A549 (cell line): ENCODE measurements around the gene ISG15. TPM values are rescaled to one million over a fixed set of nuclear protein-coding genes. Genes with fewer than 3 reads are reported as not detected.

Experiments used
- ATAC-seq, 2 experiments: fragments of 200-7000 bp in 1 of 2; fragments of >200 bp in 1 of 2; cut with Nextera tagmentation in 1 of 2; cut with Tn5 transposase in 1 of 2; 3 replicates each; pipeline versions ENCODE4 v1.8.0 to v1.9.1; 2018 to 2020; ENCODE audit warnings: mild to moderate bottlenecking in 1 of 2, moderate library complexity in 1 of 2
- CTCF ChIA-PET: fragments of 300-600 bp; sonication (Branson Sonifier 250); formaldehyde crosslinking; extraction: SDS; loops from one replicate; lab custom pipeline; 2021; ENCODE audit warnings: antibody characterized with exemption, inconsistent platforms; lab: Yijun Ruan, JAX
- POLR2A ChIA-PET: fragments of 350-600 bp; formaldehyde crosslinking; extraction: SDS; loops from one replicate; lab custom pipeline; 2021; ENCODE audit warnings: antibody characterized with exemption, inconsistent platforms; lab: Yijun Ruan, JAX
- DNase-seq, 2 experiments: peaks; one replicate each; pipeline versions ENCODE4 v3.0.0 to v3.0.0-alpha.2; 2011 to 2016; ENCODE audit warnings: low read depth in 1 of 2, low spot score in 1 of 2
- FAIRE-seq: peaks from 2 replicates; lab custom pipeline; 2011; peaks lifted over from hg19 to GRCh38; lab: Jason Lieb, UNC
- H3K27ac ChIP-seq, 2 experiments: fragments of >200 bp; sonication (Bioruptor Twin); formaldehyde crosslinking; 3 replicates each; pipeline ENCODE4 v1.5.1; 2016 to 2017
- H3K4me1 ChIP-seq: fragments of >200 bp; sonication (Bioruptor Twin); formaldehyde crosslinking; 3 replicates; pipeline ENCODE4 v1.6.1; 2016
- H3K4me2 ChIP-seq: fragments of >200 bp; sonication (Bioruptor Twin); formaldehyde crosslinking; 3 replicates; pipeline ENCODE4 v1.6.1; 2016
- H3K4me3 ChIP-seq: fragments of >200 bp; sonication (Bioruptor Twin); formaldehyde crosslinking; 3 replicates; pipeline ENCODE4 v1.5.1; 2016
- H3K9me3 ChIP-seq: fragments of >200 bp; sonication (Bioruptor Twin); formaldehyde crosslinking; 3 replicates; pipeline ENCODE4 v1.6.1; 2016
- CEBPB ChIP-seq, 2 experiments: fragments of >200 bp in 1 of 2; sonication (Bioruptor Twin) in 1 of 2; formaldehyde crosslinking in 1 of 2; IDR thresholded peaks; 2 replicates each; pipeline ENCODE4 v1.6.1; 2012 to 2016
- CHD2 ChIP-seq: fragments of 150-350 bp; IDR thresholded peaks from 2 replicates; pipeline ENCODE4 v1.6.1; 2014; ENCODE audit warnings: low read length; ENCODE audit not compliant: partially characterized antibody
- EHMT2 ChIP-seq: fragments of 200-600 bp; sonication (generic); IDR thresholded peaks from 2 replicates; pipeline ENCODE4 v1.6.1; 2016; ENCODE audit warnings: antibody characterized with exemption, low read depth, mild to moderate bottlenecking, moderate library complexity
- ESRRA ChIP-seq: fragments of 150-350 bp; IDR thresholded peaks from 2 replicates; pipeline ENCODE4 v1.6.1; 2014; ENCODE audit warnings: mild to moderate bottlenecking, low read length, borderline replicate concordance
- FOSB ChIP-seq: fragments of 250-450 bp; sonication (Bioruptor Pico); IDR thresholded peaks from 2 replicates; pipeline ENCODE4 v1.5.0; 2020; ENCODE audit warnings: mild to moderate bottlenecking, moderate library complexity
- FOSL2 ChIP-seq, 2 experiments: fragments of 450-650 bp in 1 of 2; fragments of >200 bp in 1 of 2; sonication (Bioruptor Twin) in 1 of 2; formaldehyde crosslinking; IDR thresholded peaks; 2 replicates each; pipeline versions ENCODE4 v1.5.0 to v1.6.1; 2016 to 2020; ENCODE audit warnings: mild to moderate bottlenecking in 1 of 2, moderate library complexity in 1 of 2
- HDAC2 ChIP-seq: fragments of 200-600 bp; sonication (generic); IDR thresholded peaks from 2 replicates; pipeline ENCODE4 v1.6.1; 2016
- HEYL ChIP-seq: fragments of 250-450 bp; sonication (Bioruptor Pico); IDR thresholded peaks from 2 replicates; pipeline ENCODE4 v1.8.0; 2021; ENCODE audit warnings: mild to moderate bottlenecking, moderate library complexity
- HOXA7 ChIP-seq: fragments of 250-450 bp; sonication (Bioruptor Pico); IDR thresholded peaks from 2 replicates; pipeline ENCODE4 v1.5.0; 2020; ENCODE audit warnings: mild to moderate bottlenecking, moderate library complexity
- JUN ChIP-seq, 2 experiments: fragments of >200 bp; sonication (Bioruptor Twin); formaldehyde crosslinking; IDR thresholded peaks; 2 replicates in 1 of 2; 3 replicates in 1 of 2; pipeline ENCODE4 v1.6.1; 2016 to 2017
- KDM5A ChIP-seq: fragments of 200-600 bp; sonication (generic); IDR thresholded peaks from 2 replicates; pipeline ENCODE4 v1.6.1; 2016; ENCODE audit warnings: antibody characterized with exemption, mild to moderate bottlenecking
- MAFK ChIP-seq: fragments of 450-650 bp; IDR thresholded peaks from 2 replicates; pipeline ENCODE4 v1.6.1; 2014; ENCODE audit not compliant: partially characterized antibody
- NFE2L2 ChIP-seq: fragments of 150-350 bp; conservative IDR thresholded peaks from 2 replicates; pipeline ENCODE4 v1.6.1; 2014; ENCODE audit warnings: low read length
- PHF8 ChIP-seq: fragments of 200-600 bp; sonication (generic); IDR thresholded peaks from 2 replicates; pipeline ENCODE4 v1.6.1; 2016; ENCODE audit warnings: low read depth, mild to moderate bottlenecking, antibody characterized with exemption, moderate library complexity, borderline replicate concordance
- POLR2AphosphoS2 ChIP-seq: conservative IDR thresholded peaks from 2 replicates; pipeline ENCODE4 v1.6.1; 2012; ENCODE audit warnings: low read length, improper control_type of control experiment, inconsistent platforms
- RARB ChIP-seq: fragments of 250-450 bp; sonication (Bioruptor Pico); IDR thresholded peaks from 2 replicates; pipeline ENCODE4 v1.8.0; 2021; ENCODE audit warnings: mild to moderate bottlenecking, moderate library complexity
- SREBF2 ChIP-seq: fragments of 450-650 bp; IDR thresholded peaks from 2 replicates; pipeline ENCODE4 v1.6.1; 2014; ENCODE audit warnings: mild to moderate bottlenecking, moderate library complexity
- TFCP2L1 ChIP-seq: fragments of 250-450 bp; sonication (Bioruptor Pico); IDR thresholded peaks from 2 replicates; pipeline ENCODE4 v1.5.0; 2021; ENCODE audit warnings: mild to moderate bottlenecking
- ZFP36 ChIP-seq: fragments of 450-650 bp; IDR thresholded peaks from 2 replicates; pipeline ENCODE4 v1.6.1; 2014; ENCODE audit warnings: borderline replicate concordance; ENCODE audit not compliant: partially characterized antibody
- WGBS: methylation state at CpG from one replicate; pipeline ENCODE4 v1.1.6; 2017; ENCODE audit errors: missing lambda C conversion rate; 5-methylcytosine and 5-hydroxymethylcytosine counted together
- polyA plus RNA-seq, 4 experiments: library from polyadenylated mRNA; depleted of rRNA in 3 of 4; stranded (reverse); fragments of >200 nt; fragmentation: RNase III in 1 of 4; extraction: RNeasy Plus Mini Kit Qiagen cat#74134 plus additional on column Dnase treatment in 1 of 4; gene quantifications; 2 replicates in 3 of 4; 3 replicates in 1 of 4; pipeline ENCODE4 v1.2.3, GENCODE V29; 2011 to 2017
- TF ChIP-seq, protein P1 (sequence below): fragments of >200 bp; sonication (Bioruptor Twin); formaldehyde crosslinking; IDR thresholded peaks from 3 replicates; pipeline ENCODE4 v1.5.1; 2016
- TF ChIP-seq, protein P2 (sequence below): fragments of 250-450 bp; sonication (Bioruptor Pico); IDR thresholded peaks from 2 replicates; pipeline ENCODE4 v1.5.0; 2020; ENCODE audit warnings: low read depth, mild to moderate bottlenecking, moderate library complexity
- TF ChIP-seq, protein P3 (sequence below): fragments of 150-350 bp; IDR thresholded peaks from 2 replicates; pipeline ENCODE4 v1.6.1; 2014; ENCODE audit warnings: low read depth, mild to moderate bottlenecking, low read length
- TF ChIP-seq, protein P4 (sequence below): IDR thresholded peaks from 2 replicates; pipeline ENCODE4 v1.6.1; 2012
- TF ChIP-seq, protein P5 (sequence below): fragments of 250-450 bp; sonication (Bioruptor Pico); IDR thresholded peaks from 2 replicates; pipeline ENCODE4 v1.5.0; 2021; ENCODE audit warnings: mild to moderate bottlenecking, moderate library complexity, borderline replicate concordance

The ISG15 gene
- polyA plus RNA-seq, 2 of the 4 experiments (the other 2 are of a cell fraction), result 4.6 to 11.2 TPM

DNA sequence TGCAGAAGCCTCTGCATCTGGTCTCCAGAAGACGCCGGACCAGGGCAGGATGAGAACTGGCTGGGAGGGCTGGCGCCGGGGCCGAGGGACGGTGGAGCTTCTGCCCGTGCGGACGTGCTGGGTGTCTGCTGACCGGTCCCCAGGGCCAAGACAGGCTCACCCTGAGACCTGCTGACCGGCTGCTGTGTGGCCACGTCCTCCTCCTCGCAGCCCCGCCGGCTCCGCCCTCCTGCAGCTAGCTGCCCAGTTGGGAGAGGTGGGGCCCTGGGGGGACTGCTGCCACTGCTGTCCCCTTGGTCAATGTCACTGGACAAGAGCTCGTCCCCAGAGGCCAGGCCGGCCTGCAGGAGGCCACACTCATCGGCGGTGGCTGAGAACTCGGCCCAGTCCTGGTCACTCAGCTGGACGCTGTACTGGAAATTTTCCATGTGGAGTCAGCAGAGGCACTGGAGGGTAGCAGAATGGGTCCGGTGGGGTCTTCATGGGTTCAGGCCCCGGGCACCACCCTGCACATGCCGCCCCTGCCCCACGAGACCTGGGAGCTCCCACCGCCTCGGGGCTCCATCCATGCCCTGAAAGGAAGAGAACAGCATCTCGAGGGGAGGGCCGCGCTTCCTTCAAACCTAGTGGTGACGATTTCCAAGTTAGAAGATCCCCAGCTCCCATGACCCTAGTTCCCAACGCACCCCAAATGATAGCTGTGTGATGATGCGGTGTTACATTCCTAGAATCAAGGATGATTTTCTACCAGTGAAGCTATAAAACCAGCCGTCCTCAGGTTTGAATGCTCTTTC, 32.5 kb upstream of the ISG15 start:
- no peak for ATAC-seq
- 85% methylated on average over 20 of the region's 35 CpGs for WGBS
- CTCF ChIA-PET, result interaction anchor here (1.0 to 7.6 kb wide), 8 partner anchors 9 to 325 kb away, joined by 3 to 126 read pairs (median 10); no protein-coding TSS in a partner anchor

DNA sequence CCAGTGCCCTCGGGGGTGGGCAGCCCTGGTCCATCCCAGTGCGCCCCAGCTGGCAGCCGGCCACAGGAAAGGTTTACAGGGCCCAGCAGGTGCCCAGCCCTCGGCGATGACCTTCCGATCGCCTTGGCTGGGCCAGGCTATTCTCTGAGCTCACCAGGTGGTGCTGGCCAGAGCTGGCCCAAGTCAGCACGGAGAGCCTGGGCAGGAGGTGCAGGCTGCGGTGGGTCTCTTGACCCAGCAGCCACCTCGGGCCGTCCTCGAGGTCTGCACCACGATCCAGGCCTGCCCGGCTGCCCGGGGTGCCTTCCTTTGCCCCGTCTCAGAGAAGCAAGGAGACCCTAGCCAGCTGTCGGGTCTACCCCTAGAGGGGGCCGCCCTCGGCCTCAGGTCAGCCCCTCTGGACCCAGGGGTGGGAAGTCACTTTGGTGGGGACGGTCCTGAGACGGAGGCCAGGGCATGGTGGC, 31.8 kb upstream of the ISG15 start:
- no peak overlapping the region for H3K4me2 ChIP-seq
- TF ChIP-seq ESRRA (no peak), CHD2 (no peak), CEBPB (IDR thresholded peaks at IDR 0.05) (no peak), TFCP2L1 (CRISPR knock-in tag) (no peak), KDM5A (no peak), HEYL (no peak), NFE2L2 (no peak), FOSL2 (IDR thresholded peaks at IDR 0.05) (no peak), FOSL2 (CRISPR knock-in tag; IDR thresholded peaks at IDR 0.05) (no peak), RARB (CRISPR knock-in tag) (no peak)
- TF ChIP-seq, protein P1, sequence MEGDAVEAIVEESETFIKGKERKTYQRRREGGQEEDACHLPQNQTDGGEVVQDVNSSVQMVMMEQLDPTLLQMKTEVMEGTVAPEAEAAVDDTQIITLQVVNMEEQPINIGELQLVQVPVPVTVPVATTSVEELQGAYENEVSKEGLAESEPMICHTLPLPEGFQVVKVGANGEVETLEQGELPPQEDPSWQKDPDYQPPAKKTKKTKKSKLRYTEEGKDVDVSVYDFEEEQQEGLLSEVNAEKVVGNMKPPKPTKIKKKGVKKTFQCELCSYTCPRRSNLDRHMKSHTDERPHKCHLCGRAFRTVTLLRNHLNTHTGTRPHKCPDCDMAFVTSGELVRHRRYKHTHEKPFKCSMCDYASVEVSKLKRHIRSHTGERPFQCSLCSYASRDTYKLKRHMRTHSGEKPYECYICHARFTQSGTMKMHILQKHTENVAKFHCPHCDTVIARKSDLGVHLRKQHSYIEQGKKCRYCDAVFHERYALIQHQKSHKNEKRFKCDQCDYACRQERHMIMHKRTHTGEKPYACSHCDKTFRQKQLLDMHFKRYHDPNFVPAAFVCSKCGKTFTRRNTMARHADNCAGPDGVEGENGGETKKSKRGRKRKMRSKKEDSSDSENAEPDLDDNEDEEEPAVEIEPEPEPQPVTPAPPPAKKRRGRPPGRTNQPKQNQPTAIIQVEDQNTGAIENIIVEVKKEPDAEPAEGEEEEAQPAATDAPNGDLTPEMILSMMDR, result no peak
- DNase-seq (no peak), FAIRE-seq (no peak), ATAC-seq (no peak)
- ChIA-PET CTCF (interaction anchor here (1.0 to 7.6 kb wide), 8 partner anchors 8 to 324 kb away, joined by 3 to 126 read pairs (median 10); no protein-coding TSS in a partner anchor), POLR2A (no interaction called here)
- H3K4me3 ChIP-seq, result no peak overlapping the region
- H3K9me3 ChIP-seq, result no peaks in the 10 kb centered on the region
- WGBS, result 100% methylated on average over 2 of the region's 21 CpGs
- H3K4me1 ChIP-seq, result no peaks in the 10 kb centered on the region
- no peak overlapping the region for H3K27ac ChIP-seq

More for the DNA sequence above, 32.5 kb upstream of the ISG15 start:
- no peak overlapping the region for H3K4me2 ChIP-seq
- POLR2A ChIA-PET, result no interaction called here
- DNase-seq (no peak), FAIRE-seq (no peak)
- H3K9me3 ChIP-seq, result no peaks in the 10 kb centered on the region
- no peak overlapping the region for H3K27ac ChIP-seq
- no peak for TF ChIP-seq FOSL2 (IDR thresholded peaks at IDR 0.05)
- no peak for TF ChIP-seq FOSL2 (CRISPR knock-in tag; IDR thresholded peaks at IDR 0.05)
- TF ChIP-seq, protein P2, sequence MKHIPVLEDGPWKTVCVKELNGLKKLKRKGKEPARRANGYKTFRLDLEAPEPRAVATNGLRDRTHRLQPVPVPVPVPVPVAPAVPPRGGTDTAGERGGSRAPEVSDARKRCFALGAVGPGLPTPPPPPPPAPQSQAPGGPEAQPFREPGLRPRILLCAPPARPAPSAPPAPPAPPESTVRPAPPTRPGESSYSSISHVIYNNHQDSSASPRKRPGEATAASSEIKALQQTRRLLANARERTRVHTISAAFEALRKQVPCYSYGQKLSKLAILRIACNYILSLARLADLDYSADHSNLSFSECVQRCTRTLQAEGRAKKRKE (CRISPR knock-in tag), result no peak
- TF ChIP-seq NFE2L2, result no peak
- TF ChIP-seq, protein P3, sequence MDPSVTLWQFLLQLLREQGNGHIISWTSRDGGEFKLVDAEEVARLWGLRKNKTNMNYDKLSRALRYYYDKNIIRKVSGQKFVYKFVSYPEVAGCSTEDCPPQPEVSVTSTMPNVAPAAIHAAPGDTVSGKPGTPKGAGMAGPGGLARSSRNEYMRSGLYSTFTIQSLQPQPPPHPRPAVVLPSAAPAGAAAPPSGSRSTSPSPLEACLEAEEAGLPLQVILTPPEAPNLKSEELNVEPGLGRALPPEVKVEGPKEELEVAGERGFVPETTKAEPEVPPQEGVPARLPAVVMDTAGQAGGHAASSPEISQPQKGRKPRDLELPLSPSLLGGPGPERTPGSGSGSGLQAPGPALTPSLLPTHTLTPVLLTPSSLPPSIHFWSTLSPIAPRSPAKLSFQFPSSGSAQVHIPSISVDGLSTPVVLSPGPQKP, result no peak
- TF ChIP-seq FOSB (CRISPR knock-in tag), result no peak
- TF ChIP-seq MAFK, result no peak
- TF ChIP-seq PHF8, result no peak
- TF ChIP-seq HDAC2, result no peak
- no peak for TF ChIP-seq HEYL
- TF ChIP-seq, protein P4, sequence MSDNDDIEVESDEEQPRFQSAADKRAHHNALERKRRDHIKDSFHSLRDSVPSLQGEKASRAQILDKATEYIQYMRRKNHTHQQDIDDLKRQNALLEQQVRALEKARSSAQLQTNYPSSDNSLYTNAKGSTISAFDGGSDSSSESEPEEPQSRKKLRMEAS, result no peak
- TF ChIP-seq, protein P1, result no peak
- TF ChIP-seq SREBF2, result no peak
- no peak for TF ChIP-seq HOXA7 (CRISPR knock-in tag)
- TF ChIP-seq POLR2AphosphoS2, result no peak
- TF ChIP-seq EHMT2, result no peak
- no peak for TF ChIP-seq JUN (IDR thresholded peaks at IDR 0.05)
- no peak for TF ChIP-seq ZFP36
- TF ChIP-seq, protein P5, sequence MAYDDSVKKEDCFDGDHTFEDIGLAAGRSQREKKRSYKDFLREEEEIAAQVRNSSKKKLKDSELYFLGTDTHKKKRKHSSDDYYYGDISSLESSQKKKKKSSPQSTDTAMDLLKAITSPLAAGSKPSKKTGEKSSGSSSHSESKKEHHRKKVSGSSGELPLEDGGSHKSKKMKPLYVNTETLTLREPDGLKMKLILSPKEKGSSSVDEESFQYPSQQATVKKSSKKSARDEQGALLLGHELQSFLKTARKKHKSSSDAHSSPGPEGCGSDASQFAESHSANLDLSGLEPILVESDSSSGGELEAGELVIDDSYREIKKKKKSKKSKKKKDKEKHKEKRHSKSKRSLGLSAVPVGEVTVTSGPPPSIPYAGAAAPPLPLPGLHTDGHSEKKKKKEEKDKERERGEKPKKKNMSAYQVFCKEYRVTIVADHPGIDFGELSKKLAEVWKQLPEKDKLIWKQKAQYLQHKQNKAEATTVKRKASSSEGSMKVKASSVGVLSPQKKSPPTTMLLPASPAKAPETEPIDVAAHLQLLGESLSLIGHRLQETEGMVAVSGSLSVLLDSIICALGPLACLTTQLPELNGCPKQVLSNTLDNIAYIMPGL, result no peak
- H3K4me3 ChIP-seq, result no peak overlapping the region
- H3K4me1 ChIP-seq, result peaks cover 1% of the 10 kb centered on the region; the same call in 1 of the 3 replicates
